ENCODE measurements around the gene ASB6. TPM values are rescaled to one million over a fixed set of nuclear protein-coding genes. Genes with fewer than 3 reads are reported as not detected.

ASB6 gene
- total RNA-seq, 4 donors from 2014 or later: 14.5 to 35.4 (median 16.3) TPM

DNA sequence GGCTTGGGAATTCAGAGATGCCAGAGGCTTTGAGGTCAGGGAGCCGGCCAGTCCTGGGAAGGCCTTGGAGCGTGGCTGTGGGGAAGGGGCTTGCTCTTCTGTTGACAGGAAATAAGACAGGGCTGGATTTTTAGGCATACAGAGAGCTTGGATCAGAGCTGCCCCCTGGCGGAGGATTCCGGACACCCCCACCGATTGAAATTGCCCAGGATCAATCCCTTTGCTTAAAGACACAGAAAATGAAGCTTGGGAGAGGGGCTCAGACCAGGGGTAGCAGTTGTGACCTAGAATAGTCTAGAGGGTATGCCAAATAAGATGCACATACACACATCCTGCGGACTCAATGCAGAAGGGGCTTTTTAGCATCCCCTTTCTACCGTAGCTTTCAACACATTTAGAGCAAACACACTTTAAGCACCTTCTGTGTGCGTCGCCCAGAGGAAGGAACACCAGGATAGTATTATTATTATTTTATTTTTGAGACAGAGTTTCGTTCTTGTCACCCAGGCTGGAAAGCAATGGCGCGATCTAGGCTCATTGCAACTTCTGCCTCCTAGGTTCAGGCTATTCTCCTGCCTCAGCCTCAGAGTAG lies 17.7 kb downstream of the ASB6 start:
- TF ChIP-seq, protein P1, sequence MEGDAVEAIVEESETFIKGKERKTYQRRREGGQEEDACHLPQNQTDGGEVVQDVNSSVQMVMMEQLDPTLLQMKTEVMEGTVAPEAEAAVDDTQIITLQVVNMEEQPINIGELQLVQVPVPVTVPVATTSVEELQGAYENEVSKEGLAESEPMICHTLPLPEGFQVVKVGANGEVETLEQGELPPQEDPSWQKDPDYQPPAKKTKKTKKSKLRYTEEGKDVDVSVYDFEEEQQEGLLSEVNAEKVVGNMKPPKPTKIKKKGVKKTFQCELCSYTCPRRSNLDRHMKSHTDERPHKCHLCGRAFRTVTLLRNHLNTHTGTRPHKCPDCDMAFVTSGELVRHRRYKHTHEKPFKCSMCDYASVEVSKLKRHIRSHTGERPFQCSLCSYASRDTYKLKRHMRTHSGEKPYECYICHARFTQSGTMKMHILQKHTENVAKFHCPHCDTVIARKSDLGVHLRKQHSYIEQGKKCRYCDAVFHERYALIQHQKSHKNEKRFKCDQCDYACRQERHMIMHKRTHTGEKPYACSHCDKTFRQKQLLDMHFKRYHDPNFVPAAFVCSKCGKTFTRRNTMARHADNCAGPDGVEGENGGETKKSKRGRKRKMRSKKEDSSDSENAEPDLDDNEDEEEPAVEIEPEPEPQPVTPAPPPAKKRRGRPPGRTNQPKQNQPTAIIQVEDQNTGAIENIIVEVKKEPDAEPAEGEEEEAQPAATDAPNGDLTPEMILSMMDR (IDR thresholded peaks at IDR 0.05): peak in 1 of 3 donors; percentile 51
- ATAC-seq (ENCODE audit: low FRiP score): no peak
- peak; percentile 57 for DNase-seq (ENCODE audit: low spot score)

DNA sequence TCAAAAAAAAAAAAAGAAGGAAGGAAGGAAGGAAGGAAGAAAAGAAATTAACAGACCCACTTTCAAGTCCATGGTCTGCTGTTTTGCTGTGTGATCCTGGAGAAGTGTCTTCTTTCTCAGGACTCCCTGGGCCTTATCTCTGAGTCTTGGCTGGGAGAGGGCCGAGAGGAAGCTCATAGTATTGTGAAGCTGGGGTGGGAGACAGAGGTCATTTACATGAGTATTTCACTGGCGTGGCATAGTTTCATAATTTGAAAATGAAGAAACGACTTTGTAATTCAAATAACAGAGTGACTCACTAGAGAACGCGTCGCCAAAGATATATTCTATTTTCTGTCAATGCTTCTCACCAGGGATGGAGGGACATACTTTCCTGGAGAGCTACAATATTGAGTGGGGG lies 18.6 kb downstream of the ASB6 start:
- no peak for ATAC-seq (ENCODE audit: low FRiP score)
- no peak for DNase-seq (ENCODE audit: low spot score)
- TF ChIP-seq, protein P1 (IDR thresholded peaks at IDR 0.05): no peak

DNA sequence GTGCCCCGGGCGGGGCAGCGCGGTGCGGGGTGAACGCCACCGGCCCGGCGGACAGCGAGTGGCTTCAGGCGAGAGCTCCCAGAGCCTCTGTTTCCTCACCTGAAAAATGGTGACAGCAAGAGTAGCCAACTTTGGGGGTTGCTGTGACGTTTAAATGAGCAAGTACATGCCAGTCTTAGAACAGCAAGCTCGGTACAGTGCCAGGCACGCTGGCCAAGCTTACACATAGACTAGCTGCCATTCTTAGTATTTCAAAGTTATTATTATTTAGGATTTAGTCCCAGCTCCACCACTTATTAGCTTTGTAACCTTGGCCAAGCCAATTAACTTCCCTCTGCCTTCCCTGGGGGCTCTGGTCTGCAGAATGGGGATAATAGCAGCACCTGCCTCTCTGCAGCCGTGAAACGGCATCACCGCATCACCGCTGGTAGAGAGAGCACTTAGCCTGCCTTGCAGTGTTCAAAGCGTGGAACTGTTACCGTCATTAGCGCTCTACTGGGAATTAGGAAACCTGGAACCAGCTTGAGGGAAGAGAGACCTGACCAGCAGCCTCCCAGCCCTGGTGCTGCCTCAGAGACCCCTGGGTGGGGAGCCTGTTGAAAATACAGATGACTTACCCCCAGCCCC lies 21.2 kb downstream of the ASB6 start, which contains the start of gene C9orf50:
TSS of gene C9orf50 (minus strand) at position 433 of the 627 bp plus-strand sequence. CDS start 527 bp downstream, outside the sequence.
- ATAC-seq (ENCODE audit: low FRiP score) (no peak), DNase-seq (ENCODE audit: low spot score) (no peak)
- TF ChIP-seq, protein P1 (IDR thresholded peaks at IDR 0.05): no peak

DNA sequence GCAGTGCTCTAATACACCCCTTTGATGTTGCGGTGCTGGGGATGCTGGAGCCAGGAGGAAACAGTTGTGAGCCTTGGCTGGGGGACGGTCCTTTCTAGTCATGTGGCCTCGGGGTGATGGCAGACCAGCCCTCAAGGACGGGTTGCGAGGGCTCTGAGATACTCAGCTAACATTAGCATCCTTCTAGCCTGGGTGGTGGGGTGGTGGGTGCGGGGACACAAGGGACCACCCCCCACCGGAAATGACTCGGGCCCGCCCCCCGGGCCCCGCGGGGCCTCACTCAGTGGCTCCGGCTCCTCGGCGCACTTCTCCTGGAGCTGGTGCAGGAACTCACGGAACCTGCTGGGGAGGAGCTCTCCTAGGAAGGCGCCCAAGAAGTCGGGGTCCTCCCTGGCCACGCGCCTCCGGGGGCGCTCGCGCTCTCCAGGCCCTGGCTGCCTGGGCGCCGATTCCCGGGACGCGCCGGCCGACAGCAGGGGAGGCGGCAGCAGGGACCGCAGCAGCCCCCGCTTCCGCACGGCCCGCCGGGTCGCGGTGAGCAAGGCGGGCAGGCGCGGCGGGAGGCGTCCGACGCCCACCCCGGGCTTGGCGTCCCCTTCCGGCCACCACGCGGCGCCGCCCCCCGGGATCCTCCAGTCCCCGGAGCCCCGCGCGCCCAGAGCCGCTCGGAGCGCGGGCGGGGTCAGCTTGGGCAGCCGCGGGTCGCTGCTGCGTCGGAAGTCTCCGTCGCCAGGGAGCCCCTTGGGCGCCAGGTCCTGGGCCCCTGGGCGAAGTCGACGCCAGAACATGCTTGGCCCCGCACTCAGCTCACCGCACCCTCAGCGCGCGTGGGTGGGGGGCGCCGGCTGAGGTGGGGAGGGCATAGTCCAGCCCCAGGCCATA lies 21.9 kb downstream of the ASB6 start:
- ATAC-seq (ENCODE audit: low FRiP score): peak; percentile 24
- DNase-seq (ENCODE audit: low spot score): no peak
- TF ChIP-seq, protein P1 (IDR thresholded peaks at IDR 0.05): no peak

DNA sequence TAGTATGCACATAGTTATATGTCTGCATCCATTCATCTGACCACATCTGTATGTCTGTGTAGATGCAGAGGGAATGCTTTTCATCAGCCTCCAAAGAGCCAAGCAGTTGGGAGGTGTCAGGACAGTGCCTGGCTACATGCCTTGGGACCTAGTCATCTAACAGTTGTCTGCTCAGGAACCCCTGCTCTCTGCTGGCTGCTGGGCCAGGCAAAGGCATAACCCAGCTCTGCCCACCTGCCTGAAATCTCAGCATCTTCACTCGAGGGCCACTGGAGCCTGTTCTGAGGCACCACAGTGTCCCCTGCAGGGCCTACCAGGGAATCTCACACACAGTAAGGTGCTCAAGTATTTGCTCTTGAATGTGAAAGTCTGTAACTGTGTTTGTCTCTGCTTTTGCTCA lies 24.8 kb downstream of the ASB6 start:
- ATAC-seq (ENCODE audit: low FRiP score) (no peak), DNase-seq (ENCODE audit: low spot score) (no peak)
- TF ChIP-seq, protein P1 (IDR thresholded peaks at IDR 0.05): no peak

DNA sequence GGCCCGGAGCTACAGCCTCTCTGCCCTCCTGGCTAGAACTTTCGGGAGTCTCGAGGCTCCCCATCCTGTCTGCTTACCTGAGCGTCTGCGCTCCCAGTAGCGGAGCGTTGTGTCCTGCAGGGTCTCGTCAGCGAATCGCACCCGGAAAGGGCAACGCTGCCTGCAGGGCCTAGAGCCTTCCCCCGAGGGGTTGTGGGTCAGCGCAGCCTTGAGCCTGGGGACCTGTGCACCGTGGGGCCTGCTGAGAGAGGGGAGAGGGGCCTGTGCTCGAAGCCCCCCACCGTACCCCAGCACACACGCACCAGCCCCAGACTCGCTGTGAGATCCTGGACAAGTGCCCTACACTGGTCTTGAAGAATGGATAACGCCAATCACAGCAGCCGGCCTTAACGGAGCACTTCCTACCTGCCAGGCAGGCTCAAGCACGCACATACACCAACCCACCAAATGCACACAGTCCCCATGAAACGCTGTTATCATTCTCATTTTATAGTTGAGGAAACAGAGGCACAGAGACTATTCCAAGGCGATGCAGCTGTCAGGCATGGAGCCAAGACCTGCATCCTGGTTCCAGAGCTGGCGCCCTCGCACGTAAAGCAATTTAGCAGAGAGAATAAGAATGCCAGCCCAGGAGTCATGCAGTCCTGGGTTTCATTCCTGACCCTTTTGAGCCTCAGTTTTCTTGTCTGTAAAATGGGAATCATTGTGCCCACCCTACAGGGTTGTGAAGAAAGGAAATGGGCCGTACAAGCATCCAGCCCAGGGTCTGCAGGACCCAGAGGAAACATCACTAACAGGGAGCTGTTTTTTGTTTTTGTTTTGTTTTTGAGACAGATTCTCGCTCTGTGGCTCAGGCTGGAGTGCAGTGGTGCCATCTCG lies 26.3 kb downstream of the ASB6 start:
- TF ChIP-seq, protein P1 (IDR thresholded peaks at IDR 0.05): no peak
- no peak for DNase-seq (ENCODE audit: low spot score)
- no peak for ATAC-seq (ENCODE audit: low FRiP score)
